GM21529 (cell line): ENCODE data around the gene MAML1.

Experiments used
- ATAC-seq: cut with Tn5 transposase; IDR thresholded peaks from one replicate; pipeline ENCODE4 v1.9.1; 2021; ENCODE audit not compliant: unreplicated experiment

Gene MAML1

GRCh38 chr5:179803651-179804554 is 71.3 kb downstream of the MAML1 start:
- ATAC-seq, result no peak

DNA sequence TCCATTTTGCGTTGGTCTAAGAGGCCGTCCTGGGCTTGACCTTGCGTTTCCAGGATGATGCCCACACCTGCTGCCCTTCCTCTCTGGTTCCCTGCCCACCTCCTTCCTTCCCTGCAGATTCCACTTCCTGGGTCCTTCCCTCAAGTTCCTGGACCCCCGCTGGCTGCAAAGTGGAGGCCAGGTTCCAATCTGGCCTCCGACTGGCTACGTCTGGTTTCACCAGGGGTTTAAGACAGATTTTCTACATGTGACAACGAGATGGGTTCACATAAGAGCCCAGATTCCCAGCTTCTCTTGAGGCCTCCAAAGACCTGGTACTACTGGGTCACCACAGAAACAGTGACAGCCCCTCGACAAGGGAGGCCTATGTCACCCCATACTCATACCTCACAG is 71.9 kb downstream of the MAML1 start:
- ATAC-seq, result no peak

DNA sequence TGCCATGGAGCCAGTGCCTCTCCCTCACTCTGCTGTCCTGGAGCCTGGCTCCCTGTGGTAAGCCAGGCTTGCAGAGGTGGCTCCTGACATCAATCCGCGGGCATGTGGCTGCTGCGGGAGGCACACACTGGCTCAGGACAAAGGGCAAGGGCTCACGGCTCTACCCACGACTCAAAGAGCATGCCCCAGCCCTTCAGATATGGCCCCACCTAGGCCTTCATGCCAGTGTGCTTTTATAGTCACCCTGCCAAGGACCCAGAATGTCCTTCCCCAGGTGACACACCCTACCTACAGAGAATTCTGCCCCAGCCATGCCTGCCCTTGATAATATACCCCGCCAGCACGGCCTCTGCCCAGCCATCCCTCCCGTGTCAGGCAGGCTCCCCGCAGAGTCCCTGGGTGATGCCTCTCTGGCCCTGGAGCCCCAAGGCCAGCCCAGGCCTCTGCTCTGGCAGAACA is 72.5 kb downstream of the MAML1 start:
- no peak for ATAC-seq

- ATAC-seq, result peak; percentile 13
These were observed 73.1 kb downstream of the MAML1 start for GRCh38 chr5:179805529-179806249.

DNA sequence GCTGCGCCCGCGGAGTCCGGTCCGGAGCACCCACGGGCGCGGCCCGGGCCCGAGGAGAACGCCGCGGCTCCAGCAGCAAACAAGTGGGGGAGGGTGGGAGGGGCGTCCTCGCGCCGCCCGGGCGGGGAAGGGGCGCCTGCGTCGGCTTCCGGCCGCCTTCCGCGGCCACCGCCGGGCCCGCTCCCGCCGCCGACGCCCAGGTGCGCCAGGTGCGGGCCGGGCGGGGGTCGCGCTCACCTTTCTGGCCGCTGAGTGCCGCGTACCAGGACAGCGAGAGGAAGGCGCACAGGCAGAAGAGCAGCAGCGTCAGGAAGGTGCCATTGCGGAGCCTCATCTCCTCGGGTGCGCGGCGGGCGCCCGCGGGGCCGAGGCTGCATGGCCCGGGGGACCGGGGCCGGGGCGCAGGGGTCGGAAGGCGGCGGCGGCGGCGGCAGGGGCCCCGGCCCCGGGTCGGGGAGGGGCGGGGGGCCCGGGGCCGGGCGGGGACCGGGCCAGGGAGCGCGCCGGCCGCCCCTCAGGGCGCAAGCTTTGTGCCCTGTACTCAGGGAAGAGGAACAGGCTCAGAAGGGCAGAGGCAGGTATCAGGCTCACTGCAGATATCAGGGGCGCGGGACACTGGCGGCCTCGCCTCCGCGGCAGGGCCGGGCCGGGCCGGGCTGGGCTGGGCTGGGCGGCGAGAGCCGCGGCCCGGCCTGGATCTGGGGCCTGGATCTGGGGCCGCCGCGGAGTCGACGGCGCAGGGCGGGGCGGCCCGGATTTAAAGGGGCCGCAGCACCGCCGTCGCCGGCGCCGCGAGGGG is 73.8 kb downstream of the MAML1 start, which contains the start of gene MGAT4B:
Gene MGAT4B, minus strand, starts transcription at position 617 of the 799 bp plus-strand sequence. Its CDS starts 283 bp downstream, at position 334.
- ATAC-seq, result peak; percentile 64

DNA sequence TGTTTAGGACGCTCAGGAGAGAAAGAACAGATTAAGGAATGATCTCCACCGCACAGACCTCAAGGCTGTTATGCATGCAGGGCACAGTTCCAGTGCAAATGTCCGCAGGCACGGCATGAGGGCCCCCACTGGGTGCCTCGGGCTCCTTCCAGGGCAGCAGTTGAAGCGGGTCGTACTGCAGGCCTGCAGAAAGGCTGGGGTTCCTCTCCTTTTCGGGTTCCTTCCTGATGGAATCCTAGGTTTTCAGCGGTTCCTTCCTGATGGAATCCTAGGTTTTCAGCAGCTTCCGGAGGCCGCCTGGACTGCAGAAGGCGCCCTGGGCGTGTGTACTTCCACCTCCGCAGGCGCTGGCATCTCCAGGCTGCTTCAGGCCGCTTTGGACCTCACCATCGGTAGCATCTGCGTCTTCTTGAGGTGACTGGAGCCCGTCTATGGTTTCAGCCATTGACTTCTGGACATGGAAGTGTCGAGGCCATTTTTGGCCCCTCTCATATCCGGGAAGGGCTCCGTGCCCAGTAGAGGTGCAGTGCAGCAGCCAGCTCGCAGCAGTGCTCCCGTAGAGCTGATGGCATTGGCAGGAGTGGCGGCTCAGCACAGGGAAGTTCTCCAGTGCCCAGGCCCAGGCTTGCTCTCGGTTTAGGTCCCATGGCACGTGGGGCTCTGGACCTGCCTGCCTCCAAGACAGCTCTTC is 79.7 kb downstream of the MAML1 start:
- ATAC-seq, result no peak

GRCh38 chr5:179812997-179813607 is 80.5 kb downstream of the MAML1 start:
- ATAC-seq, result no peak

GRCh38 chr5:179814090-179814489 is 81.5 kb downstream of the MAML1 start:
- ATAC-seq, result no peak

DNA sequence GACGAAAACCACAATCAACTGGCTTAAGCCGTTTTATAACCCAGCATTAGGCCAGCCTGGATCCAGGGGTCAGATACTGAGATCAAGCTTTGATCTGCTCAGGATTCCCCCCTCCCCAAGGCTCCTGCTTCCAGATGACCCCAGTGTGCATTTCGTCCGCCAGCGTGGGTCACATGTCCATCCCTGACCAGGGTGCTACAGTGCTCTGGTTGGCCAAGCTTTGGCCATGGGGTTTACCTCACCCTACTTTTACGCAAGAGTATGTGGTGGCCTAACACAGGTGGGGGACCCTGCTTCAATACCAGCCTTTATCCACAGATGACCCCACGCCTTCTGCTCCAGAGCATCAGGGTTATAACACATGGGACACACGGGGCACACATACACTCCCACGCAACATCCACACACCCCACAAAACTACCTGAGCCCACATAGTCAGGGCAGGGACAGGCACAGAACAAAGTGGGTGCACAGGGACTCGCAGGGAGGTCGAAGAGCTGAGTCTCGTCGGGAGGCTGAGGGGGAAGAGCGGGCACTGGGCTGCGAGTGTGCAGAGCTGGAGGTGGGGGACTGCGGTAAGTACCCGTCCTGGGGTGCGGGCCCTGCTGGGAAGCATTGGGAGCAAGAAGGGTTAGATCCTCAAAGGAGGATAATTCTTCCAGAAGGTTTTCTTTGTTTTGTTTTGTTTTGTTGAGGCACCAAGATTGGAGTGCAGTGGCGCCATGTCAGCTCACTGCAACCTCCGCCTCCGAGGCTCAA is 83.0 kb downstream of the MAML1 start:
- ATAC-seq, result no peak

DNA sequence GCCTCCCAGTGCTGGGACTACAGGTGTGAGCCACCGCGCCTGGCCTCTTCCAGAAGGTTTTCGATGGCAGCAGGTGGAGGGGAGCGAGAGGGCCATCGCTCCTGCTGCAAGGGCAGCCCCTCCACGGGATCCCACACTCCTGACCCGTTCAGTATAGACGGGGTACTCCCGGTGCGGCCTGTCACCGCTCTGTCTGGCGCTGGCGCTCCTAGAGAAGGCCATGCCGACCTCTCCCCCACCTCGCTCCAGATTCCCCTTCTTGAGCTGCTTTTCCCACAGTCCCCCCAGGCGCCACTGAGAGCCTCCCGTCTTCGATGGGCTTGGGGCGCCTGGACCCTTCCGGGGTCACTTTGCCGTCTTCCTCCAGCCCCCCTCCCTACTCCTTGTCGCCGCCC is 83.8 kb downstream of the MAML1 start:
- no peak for ATAC-seq

GRCh38 chr5:179816796-179817469 is 84.3 kb downstream of the MAML1 start:
- no peak for ATAC-seq

- no peak for ATAC-seq
These were observed 84.8 kb downstream of the MAML1 start for GRCh38 chr5:179817470-179817840.

DNA sequence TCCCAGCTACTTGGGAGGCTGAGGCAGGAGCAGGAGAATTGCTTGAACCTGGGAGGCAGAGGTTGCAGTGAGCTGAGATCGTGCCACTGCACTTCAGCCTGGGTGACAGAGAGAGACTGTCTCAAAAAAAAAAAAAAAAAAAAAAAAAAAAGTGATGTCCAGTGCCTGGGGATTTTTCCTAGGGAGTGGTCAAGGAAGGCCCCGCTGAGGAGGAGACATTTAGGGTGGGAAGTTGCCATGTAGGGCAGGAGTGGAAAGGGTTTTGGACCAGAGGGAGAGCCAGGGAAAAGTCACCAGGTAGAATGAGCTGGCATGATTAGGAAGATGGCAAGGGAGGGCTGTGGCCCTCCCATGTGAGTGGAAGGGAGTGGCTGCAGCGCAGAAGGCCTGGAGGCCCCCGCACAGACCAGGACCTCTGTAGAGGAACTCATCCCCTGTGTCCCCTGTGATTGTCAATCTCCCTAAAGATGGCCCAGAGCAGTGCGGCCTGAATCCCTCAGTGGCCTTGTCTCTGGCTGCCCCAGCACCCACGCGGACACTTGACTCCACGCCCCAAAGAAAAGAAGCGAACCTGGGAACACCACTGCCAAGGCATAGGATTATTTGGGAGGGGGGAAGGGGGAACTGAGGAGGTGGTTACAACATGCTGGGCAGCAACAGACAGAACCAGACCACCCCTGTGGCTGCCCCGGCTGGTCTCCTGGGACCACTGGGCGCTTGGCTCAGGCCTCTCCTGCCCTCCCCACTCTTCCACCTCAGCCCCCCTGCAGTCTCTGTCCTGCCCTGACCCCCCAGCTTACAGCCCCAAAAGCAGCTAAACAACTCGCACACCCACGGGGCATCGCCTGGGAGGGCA is 85.5 kb downstream of the MAML1 start:
- ATAC-seq, result no peak

- peak; percentile 69 for ATAC-seq
These were observed 86.2 kb downstream of the MAML1 start for GRCh38 chr5:179818746-179819295.

GRCh38 chr5:179819296-179820126 is 86.9 kb downstream of the MAML1 start:
- peak; percentile 10 for ATAC-seq

DNA sequence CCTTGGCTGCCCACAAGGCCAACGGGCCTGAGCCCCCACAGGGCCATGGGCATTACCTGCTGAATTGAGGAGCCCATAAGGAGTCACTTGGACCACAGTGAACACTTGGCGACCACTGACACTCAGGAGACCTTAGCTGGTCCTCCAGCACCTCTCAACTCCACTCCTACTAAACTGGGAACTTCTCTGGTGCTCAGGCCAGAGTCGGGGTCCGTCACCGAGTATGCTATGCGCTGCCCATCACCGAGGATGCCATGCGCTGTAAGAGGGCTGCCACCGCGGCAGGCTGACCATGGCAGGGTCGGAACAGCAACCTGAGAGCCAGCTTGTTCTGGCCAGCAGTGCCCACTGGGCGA is 87.5 kb downstream of the MAML1 start:
- no peak for ATAC-seq
